ENCODE measurements around the gene KLF6. TPM values are rescaled to one million over a fixed set of nuclear protein-coding genes. Genes with fewer than 3 reads are reported as not detected.

Gene KLF6
- total RNA-seq, 1 experiment from 2014 or later = 94.5 TPM

- DNase-seq (no peak), ATAC-seq (no peak)
- POLR2A ChIA-PET (ENCODE audit: unreplicated experiment) = no interaction called here
- H3K9me3 ChIP-seq (ENCODE audit: low read length) = no peaks in the 10 kb centered on the region
- CTCF ChIA-PET = no interaction called here
- no peaks in the 10 kb centered on the region for H3K36me3 ChIP-seq (ENCODE audit: low read depth, low read length)
- H3K4me3 ChIP-seq (ENCODE audit: low read length) = no peak overlapping the region
- no peak for TF ChIP-seq EZH2phosphoT487 (IDR thresholded peaks at IDR 0.05; ENCODE audit: borderline replicate concordance, low read length)
- no peak for TF ChIP-seq EZH2 (IDR thresholded peaks at IDR 0.05; ENCODE audit: low read length, unreplicated experiment)
- no peak for TF ChIP-seq CTCF (conservative IDR thresholded peaks at IDR 0.05; ENCODE audit: low read depth, low read length)
- H3K27ac ChIP-seq (ENCODE audit: low read length) = no peak overlapping the region
- intact Hi-C loops (cut with micrococcal nuclease) = no loop called here
- H3K4me1 ChIP-seq (ENCODE audit: insufficient read depth, low read length) = peaks cover 10% of the 10 kb centered on the region
- H3K79me2 ChIP-seq (ENCODE audit: low read length) = 0 out of 2 replicates have a peak, but pooled peaks cover 4% of the 10 kb centered on the region
- H3K4me2 ChIP-seq (ENCODE audit: low read length) = no peak overlapping the region
- H3K9ac ChIP-seq (ENCODE audit: low read length) = no peak overlapping the region
- no peak overlapping the region for H2AFZ ChIP-seq (ENCODE audit: low read length)
- no peaks in the 10 kb centered on the region for H3K27me3 ChIP-seq (ENCODE audit: low read length)
- no TSS peak for BruUV-seq (replicated peaks)
- H3K9me2 ChIP-seq (replicated peaks; ENCODE audit: low read length) = no peaks in the 10 kb centered on the region
- no peaks in the 10 kb centered on the region for H3F3A ChIP-seq (ENCODE audit: low read length, unreplicated experiment)
- no peaks in the 10 kb centered on the region for H4K20me1 ChIP-seq (ENCODE audit: low read length)
Measured at GRCh38 chr10:3790858-3791257, 5.8 kb upstream of the KLF6 start.

- Histone ChIP-seq H3K27me3 (ENCODE audit: low read length) (no peaks in the 10 kb centered on the region), H3K9ac (ENCODE audit: low read length) (no peak overlapping the region), H3K36me3 (ENCODE audit: low read depth, low read length) (no peaks in the 10 kb centered on the region), H3K9me2 (replicated peaks; ENCODE audit: low read length) (no peaks in the 10 kb centered on the region), H4K20me1 (ENCODE audit: low read length) (no peaks in the 10 kb centered on the region), H2AFZ (ENCODE audit: low read length) (no peak overlapping the region), H3K4me3 (ENCODE audit: low read length) (no peak overlapping the region), H3K9me3 (ENCODE audit: low read length) (no peaks in the 10 kb centered on the region), H3K4me1 (ENCODE audit: insufficient read depth, low read length) (peaks cover 12% of the 10 kb centered on the region), H3K4me2 (ENCODE audit: low read length) (no peak overlapping the region), H3K27ac (ENCODE audit: low read length) (no peak overlapping the region), H3K79me2 (ENCODE audit: low read length) (0 out of 2 replicates have a peak, but pooled peaks cover 7% of the 10 kb centered on the region), H3F3A (ENCODE audit: low read length, unreplicated experiment) (no peaks in the 10 kb centered on the region)
- TF ChIP-seq EZH2 (IDR thresholded peaks at IDR 0.05; ENCODE audit: low read length, unreplicated experiment) = no peak
- TF ChIP-seq CTCF (conservative IDR thresholded peaks at IDR 0.05; ENCODE audit: low read depth, low read length) = no peak
- TF ChIP-seq EZH2phosphoT487 (IDR thresholded peaks at IDR 0.05; ENCODE audit: borderline replicate concordance, low read length) = no peak
- no TSS peak for BruUV-seq (replicated peaks)
- intact Hi-C loops (cut with micrococcal nuclease) = no loop called here
- ChIA-PET POLR2A (ENCODE audit: unreplicated experiment) (no interaction called here), CTCF (no interaction called here)
- ATAC-seq (no peak), DNase-seq (no peak)
Measured at GRCh38 chr10:3790272-3790671, 5.3 kb upstream of the KLF6 start.

- H3F3A ChIP-seq (ENCODE audit: low read length, unreplicated experiment) = no peaks in the 10 kb centered on the region
- H3K36me3 ChIP-seq (ENCODE audit: low read depth, low read length) = no peaks in the 10 kb centered on the region
- peaks cover 11% of the 10 kb centered on the region for H3K79me2 ChIP-seq (ENCODE audit: low read length)
- H4K20me1 ChIP-seq (ENCODE audit: low read length) = no peaks in the 10 kb centered on the region
- BruUV-seq (replicated peaks) = no TSS peak
- ChIA-PET POLR2A (ENCODE audit: unreplicated experiment) (interaction anchor here (0.6 kb wide), 1 partner anchor 8 kb away, joined by 3 read pairs; no protein-coding TSS in a partner anchor), CTCF (no interaction called here)
- intact Hi-C loops (cut with micrococcal nuclease) = loop anchor here (5.0 to 10.0 kb wide), 4 partner anchors 108 to 885 kb away; no protein-coding TSS in a partner anchor
- no peak overlapping the region for H2AFZ ChIP-seq (ENCODE audit: low read length)
- H3K9me3 ChIP-seq (ENCODE audit: low read length) = no peaks in the 10 kb centered on the region
- H3K4me1 ChIP-seq (ENCODE audit: insufficient read depth, low read length) = peaks cover 12% of the 10 kb centered on the region
- H3K4me2 ChIP-seq (ENCODE audit: low read length) = no peak overlapping the region
- H3K9ac ChIP-seq (ENCODE audit: low read length) = no peak overlapping the region
- no peak overlapping the region for H3K4me3 ChIP-seq (ENCODE audit: low read length)
- no peak overlapping the region for H3K27ac ChIP-seq (ENCODE audit: low read length)
- no peaks in the 10 kb centered on the region for H3K27me3 ChIP-seq (ENCODE audit: low read length)
- H3K9me2 ChIP-seq (replicated peaks; ENCODE audit: low read length) = no peaks in the 10 kb centered on the region
- ATAC-seq = no peak
- no peak for TF ChIP-seq EZH2 (IDR thresholded peaks at IDR 0.05; ENCODE audit: low read length, unreplicated experiment)
- no peak for TF ChIP-seq CTCF (conservative IDR thresholded peaks at IDR 0.05; ENCODE audit: low read depth, low read length)
- TF ChIP-seq EZH2phosphoT487 (IDR thresholded peaks at IDR 0.05; ENCODE audit: borderline replicate concordance, low read length) = no peak
- no peak for DNase-seq
Measured at GRCh38 chr10:3789621-3790020, 4.6 kb upstream of the KLF6 start.

All from PC-3 (cell line).